Mesodermal cell (in vitro differentiated cells): ENCODE measurements around the gene TIMP2.

ENCODE experiments used
- H3K27ac ChIP-seq: 2 replicates; pipeline ENCODE4 v1.7.0; 2013; ENCODE audit warnings: mild to moderate bottlenecking, low read depth, low read length, moderate library complexity; ENCODE audit not compliant: severe bottlenecking
- H3K36me3 ChIP-seq: 2 replicates; pipeline ENCODE4 v1.7.1; 2013; ENCODE audit warnings: mild to moderate bottlenecking, low read length, moderate library complexity; ENCODE audit not compliant: control insufficient read depth, insufficient read depth
- H3K4me1 ChIP-seq: one replicate; pipeline ENCODE4 v1.7.1; 2013; ENCODE audit warnings: mild to moderate bottlenecking, low read length; ENCODE audit not compliant: insufficient read depth, control insufficient read depth, poor library complexity, severe bottlenecking
- H3K4me3 ChIP-seq: 2 replicates; pipeline ENCODE4 v1.7.0; 2013; ENCODE audit warnings: low read length, control low read depth, mild to moderate bottlenecking; ENCODE audit not compliant: insufficient read depth, poor library complexity, severe bottlenecking; ENCODE audit errors: extremely low read depth
- H3K9me3 ChIP-seq: 2 replicates; pipeline ENCODE4 v1.7.1; 2013; ENCODE audit warnings: mild to moderate bottlenecking, low read length, moderate library complexity; ENCODE audit not compliant: control insufficient read depth
- WGBS, 2 experiments: methylation state at CpG; one replicate each; pipeline ENCODE4 v1.1.5; 2013; ENCODE audit warnings: missing lambda C conversion rate in 2 of 2; ENCODE audit not compliant: insufficient coverage in 2 of 2; 5-methylcytosine and 5-hydroxymethylcytosine counted together

TIMP2 gene

GRCh38 chr17:78929908-78930775 lies 5.0 kb upstream of the TIMP2 start:
- H3K4me3 ChIP-seq: no peak overlapping the region
- no peaks in the 10 kb centered on the region for H3K36me3 ChIP-seq
- no peaks in the 10 kb centered on the region for H3K9me3 ChIP-seq
- H3K27ac ChIP-seq: no peak overlapping the region
- 87 to 89% methylated on average over 27 of the region's 31 CpGs for WGBS, 2 experiments
- peaks cover 31% of the 10 kb centered on the region for H3K4me1 ChIP-seq

GRCh38 chr17:78925662-78926555 lies 722 bp upstream of the TIMP2 start:
- H3K4me3 ChIP-seq: peak overlapping the region; percentile 60
- no peaks in the 10 kb centered on the region for H3K9me3 ChIP-seq
- 39 to 46% methylated on average over 25 to 28 of the region's 33 CpGs for WGBS, 2 experiments
- H3K36me3 ChIP-seq: peaks cover 6% of the 10 kb centered on the region
- H3K27ac ChIP-seq: peak overlapping the region; percentile 41
- peaks cover 20% of the 10 kb centered on the region for H3K4me1 ChIP-seq

- H3K36me3 ChIP-seq: peaks cover 6% of the 10 kb centered on the region
- H3K4me1 ChIP-seq: peaks cover 23% of the 10 kb centered on the region
- H3K9me3 ChIP-seq: no peaks in the 10 kb centered on the region
- H3K4me3 ChIP-seq: peak overlapping the region; percentile 60
- H3K27ac ChIP-seq: no peak overlapping the region
- 1% methylated on average over 36 to 48 of the region's 64 CpGs for WGBS, 2 experiments
Measured at GRCh38 chr17:78924481-78925151, 571 bp downstream of the TIMP2 start.

DNA sequence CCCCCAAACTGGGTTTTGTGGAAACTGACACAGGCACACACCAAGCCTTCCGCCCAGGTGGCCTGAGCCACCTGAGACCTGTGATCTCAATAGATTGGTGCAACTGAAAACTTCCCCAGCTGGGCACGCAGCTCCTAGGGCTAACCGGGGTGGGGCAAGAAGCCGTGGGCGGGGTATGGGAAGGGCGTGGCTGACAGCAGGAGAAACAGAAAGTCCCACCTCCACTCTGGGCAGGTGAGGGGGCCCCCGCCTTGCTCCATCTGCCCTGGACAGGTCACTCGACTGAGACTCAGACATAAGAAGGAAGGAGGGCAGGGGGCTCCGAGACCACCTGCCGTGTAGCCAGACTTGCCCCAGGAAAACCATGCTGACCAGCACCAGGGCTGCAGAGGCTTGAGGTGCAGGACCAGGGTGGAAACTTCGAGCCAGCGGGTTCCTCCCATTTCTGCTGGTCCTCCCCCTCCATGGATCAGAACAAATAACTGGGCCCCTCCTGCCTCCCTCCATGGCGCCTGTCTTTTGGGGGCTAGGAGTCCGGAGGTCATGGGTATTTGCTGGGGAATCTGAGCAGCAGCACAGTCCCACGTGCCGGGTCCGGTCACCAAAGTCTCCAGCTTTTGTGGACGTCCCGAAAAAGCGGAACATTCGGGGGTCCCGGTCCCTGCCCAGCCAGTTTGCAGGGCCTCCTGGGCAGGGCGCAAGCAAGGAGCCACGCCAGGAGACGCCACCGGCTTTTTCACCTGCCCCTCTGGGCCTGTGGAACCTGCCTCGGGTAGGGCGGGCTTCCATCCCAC lies 1.3 kb downstream of the TIMP2 start:
- 12 to 14% methylated on average over 20 to 25 of the region's 28 CpGs for WGBS, 2 experiments
- no peak overlapping the region for H3K27ac ChIP-seq

DNA sequence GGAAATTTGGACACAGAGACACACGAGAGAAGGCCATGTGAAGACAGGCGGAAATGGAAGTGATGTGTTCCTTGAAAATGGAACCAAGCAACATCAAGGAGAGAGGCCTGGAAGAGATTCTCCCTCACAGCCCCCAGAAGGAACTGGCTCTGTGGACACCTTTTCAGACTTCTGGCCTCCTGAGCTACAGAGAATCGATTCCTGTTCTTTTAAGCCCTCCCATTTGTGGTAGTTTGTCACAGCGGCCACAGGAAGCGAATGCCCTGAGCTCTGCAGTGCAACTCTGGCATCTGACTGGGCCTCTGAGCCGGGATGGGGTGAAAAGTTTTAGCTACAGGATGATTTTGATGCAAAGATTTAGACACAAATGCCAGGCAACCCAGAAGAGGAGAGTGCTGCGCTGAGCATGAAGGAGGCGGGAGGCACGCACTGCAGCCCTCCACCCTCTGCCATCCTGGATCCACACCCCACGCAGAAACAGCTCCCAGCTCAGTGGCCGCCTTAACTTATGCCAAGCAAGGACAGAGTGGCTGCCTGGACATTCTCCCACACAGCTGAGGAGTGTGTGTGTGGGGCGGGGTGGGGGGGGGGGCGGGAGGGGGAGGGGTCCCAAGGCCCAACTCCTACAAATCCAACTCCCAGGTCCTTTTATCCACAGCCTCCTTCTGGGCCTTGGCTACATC lies 2.2 kb downstream of the TIMP2 start:
- Histone ChIP-seq H3K4me3 (peak overlapping the region; percentile 60), H3K36me3 (peaks cover 6% of the 10 kb centered on the region), H3K27ac (no peak overlapping the region), H3K4me1 (peaks cover 17% of the 10 kb centered on the region), H3K9me3 (no peaks in the 10 kb centered on the region)
- WGBS, 2 experiments: 95 to 100% methylated on average over 6 to 8 of the region's 13 CpGs

More for the DNA sequence above, 1.3 kb downstream of the TIMP2 start:
- peaks cover 20% of the 10 kb centered on the region for H3K4me1 ChIP-seq
- H3K36me3 ChIP-seq: peaks cover 6% of the 10 kb centered on the region
- no peaks in the 10 kb centered on the region for H3K9me3 ChIP-seq
- H3K4me3 ChIP-seq: peak overlapping the region; percentile 60

GRCh38 chr17:78921437-78921971 lies 3.7 kb downstream of the TIMP2 start:
- no peak overlapping the region for H3K4me3 ChIP-seq
- H3K36me3 ChIP-seq: peaks cover 6% of the 10 kb centered on the region
- 95 to 98% methylated on average over 8 of the region's 8 CpGs for WGBS, 2 experiments
- H3K4me1 ChIP-seq: peaks cover 19% of the 10 kb centered on the region
- H3K27ac ChIP-seq: no peak overlapping the region
- no peaks in the 10 kb centered on the region for H3K9me3 ChIP-seq

GRCh38 chr17:78920528-78920927 lies 4.7 kb downstream of the TIMP2 start:
- no peak overlapping the region for H3K27ac ChIP-seq
- 85 to 100% methylated on average over 2 to 4 of the region's 8 CpGs for WGBS, 2 experiments
- H3K4me3 ChIP-seq: no peak overlapping the region
- no peaks in the 10 kb centered on the region for H3K9me3 ChIP-seq
- peaks cover 6% of the 10 kb centered on the region for H3K36me3 ChIP-seq
- peaks cover 26% of the 10 kb centered on the region for H3K4me1 ChIP-seq

DNA sequence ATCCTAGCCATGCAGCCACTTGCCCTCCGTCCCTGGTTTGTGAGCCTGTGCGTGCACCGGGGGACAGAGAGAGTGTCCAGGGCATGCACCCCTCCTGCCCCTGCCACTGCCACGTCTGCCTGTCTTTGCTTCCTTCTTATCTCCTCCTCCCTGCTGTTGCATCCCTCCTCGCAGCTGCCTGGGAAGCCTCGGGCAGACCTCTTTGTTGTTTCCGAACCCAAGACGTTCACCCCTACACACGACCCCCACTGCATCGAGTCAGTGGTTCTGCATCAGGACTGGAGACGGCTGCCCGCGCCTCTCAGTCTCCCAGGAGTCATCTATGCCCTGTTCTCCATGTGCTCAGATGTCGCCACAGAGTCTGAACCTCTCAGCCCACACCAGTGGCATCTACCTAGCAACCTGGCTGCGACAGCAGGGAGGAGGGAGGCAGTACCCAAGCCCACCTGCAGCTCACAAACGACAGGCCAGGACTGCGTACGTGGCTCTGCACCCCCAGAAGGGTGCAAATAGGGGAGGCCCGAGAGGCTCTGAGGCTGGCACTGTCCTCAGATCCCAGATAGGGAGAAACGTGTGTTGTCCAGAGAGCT lies 5.2 kb downstream of the TIMP2 start:
- no peaks in the 10 kb centered on the region for H3K9me3 ChIP-seq
- 87 to 91% methylated on average over 13 to 20 of the region's 20 CpGs for WGBS, 2 experiments
- no peak overlapping the region for H3K27ac ChIP-seq
- H3K4me1 ChIP-seq: peaks cover 26% of the 10 kb centered on the region
- no peak overlapping the region for H3K4me3 ChIP-seq
- peaks cover 6% of the 10 kb centered on the region for H3K36me3 ChIP-seq

- peaks cover 26% of the 10 kb centered on the region for H3K4me1 ChIP-seq
- H3K36me3 ChIP-seq: peaks cover 9% of the 10 kb centered on the region
- H3K9me3 ChIP-seq: no peaks in the 10 kb centered on the region
- H3K4me3 ChIP-seq: no peak overlapping the region
- no peak overlapping the region for H3K27ac ChIP-seq
- 93 to 94% methylated on average over 14 of the region's 14 CpGs for WGBS, 2 experiments
Measured at GRCh38 chr17:78918979-78919378, 6.2 kb downstream of the TIMP2 start.
